ENCODE results near the gene SLC35A3. TPM values are rescaled to one million over a fixed set of nuclear protein-coding genes. Genes with fewer than 3 reads are reported as not detected.
A peak's percentile ranks its signal among the peaks of the same experiment; 100 is the strongest.

Gene SLC35A3
- total RNA-seq, 1 donor from 2014 or later = 25.3 TPM

DNA sequence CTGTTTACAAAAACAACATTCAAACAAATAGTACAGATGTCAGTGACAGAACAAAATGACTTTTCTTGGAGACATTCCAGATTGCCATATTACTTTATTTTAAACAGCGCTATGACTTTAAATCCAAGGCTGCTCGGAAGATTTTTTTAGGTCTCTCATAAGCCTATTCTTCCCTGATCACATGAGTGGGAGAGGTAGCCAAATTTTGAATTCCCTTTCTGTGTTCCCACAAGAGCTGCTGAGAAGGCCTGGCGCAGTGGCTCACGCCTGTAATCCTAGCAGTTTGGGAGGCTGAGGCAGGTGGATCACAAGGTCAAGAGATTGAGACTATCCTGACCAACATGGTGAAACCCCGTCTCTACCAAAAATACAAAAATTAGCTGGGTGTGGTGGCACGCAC, 53.7 kb downstream of the SLC35A3 start:
- TF ChIP-seq, protein P1, sequence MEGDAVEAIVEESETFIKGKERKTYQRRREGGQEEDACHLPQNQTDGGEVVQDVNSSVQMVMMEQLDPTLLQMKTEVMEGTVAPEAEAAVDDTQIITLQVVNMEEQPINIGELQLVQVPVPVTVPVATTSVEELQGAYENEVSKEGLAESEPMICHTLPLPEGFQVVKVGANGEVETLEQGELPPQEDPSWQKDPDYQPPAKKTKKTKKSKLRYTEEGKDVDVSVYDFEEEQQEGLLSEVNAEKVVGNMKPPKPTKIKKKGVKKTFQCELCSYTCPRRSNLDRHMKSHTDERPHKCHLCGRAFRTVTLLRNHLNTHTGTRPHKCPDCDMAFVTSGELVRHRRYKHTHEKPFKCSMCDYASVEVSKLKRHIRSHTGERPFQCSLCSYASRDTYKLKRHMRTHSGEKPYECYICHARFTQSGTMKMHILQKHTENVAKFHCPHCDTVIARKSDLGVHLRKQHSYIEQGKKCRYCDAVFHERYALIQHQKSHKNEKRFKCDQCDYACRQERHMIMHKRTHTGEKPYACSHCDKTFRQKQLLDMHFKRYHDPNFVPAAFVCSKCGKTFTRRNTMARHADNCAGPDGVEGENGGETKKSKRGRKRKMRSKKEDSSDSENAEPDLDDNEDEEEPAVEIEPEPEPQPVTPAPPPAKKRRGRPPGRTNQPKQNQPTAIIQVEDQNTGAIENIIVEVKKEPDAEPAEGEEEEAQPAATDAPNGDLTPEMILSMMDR (IDR thresholded peaks at IDR 0.05; ENCODE audit: insufficient read depth, low read length, severe bottlenecking) = no peak
- no peak for FAIRE-seq
- no peak for DNase-seq (ENCODE audit: low read depth)
- Histone ChIP-seq H3K4me3 (ENCODE audit: low read depth, low read length) (no peak overlapping the region), H3K27me3 (ENCODE audit: control insufficient read depth, insufficient read depth, low read length) (no peaks in the 10 kb centered on the region), H3K36me3 (ENCODE audit: control insufficient read depth, insufficient read depth, low read length) (no peaks in the 10 kb centered on the region)

DNA sequence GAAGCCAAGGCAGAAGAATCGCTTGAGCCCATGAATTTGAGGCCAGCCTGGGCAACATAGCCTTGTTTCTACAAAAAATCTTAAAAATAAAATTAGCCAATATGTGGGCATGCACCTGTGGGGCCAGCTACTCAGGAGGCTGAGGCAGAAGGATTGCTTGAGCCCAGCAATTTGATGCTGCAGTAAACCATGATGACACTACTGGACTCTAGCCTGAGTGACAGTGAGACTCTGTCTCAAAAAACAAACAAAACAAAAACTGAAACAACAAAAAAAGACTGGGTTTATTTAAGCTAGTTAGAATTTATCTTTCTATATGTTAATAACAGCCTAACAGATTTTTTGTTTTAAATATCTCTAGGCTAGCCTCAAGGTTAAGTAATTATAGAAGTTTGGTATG, 57.4 kb downstream of the SLC35A3 start:
- DNase-seq (ENCODE audit: low read depth) (no peak), FAIRE-seq (no peak)
- H3K27me3 ChIP-seq (ENCODE audit: control insufficient read depth, insufficient read depth, low read length) = no peaks in the 10 kb centered on the region
- H3K36me3 ChIP-seq (ENCODE audit: control insufficient read depth, insufficient read depth, low read length) = no peaks in the 10 kb centered on the region
- TF ChIP-seq, protein P1 (IDR thresholded peaks at IDR 0.05; ENCODE audit: insufficient read depth, low read length, severe bottlenecking) = no peak
- H3K4me3 ChIP-seq (ENCODE audit: low read depth, low read length) = no peak overlapping the region

DNA sequence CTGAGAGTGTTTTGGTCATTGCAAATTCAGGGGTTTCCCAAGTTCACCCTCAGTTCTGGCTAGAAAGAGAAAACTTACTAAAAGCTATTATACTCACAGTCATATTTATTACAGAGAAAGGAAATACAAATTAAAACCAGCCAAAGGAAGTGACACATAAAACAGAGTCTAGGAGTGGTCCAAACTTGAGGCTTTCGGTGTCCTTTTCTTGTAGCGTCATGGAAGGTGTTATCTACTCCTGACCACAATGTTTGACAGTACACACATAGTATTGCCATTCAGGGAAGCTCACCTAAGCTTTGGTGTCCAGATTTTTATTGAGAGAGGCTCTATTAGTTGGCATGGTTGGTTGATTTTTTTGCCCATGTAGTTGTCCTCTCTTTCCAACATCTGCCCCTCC, 59.0 kb downstream of the SLC35A3 start:
- H3K27me3 ChIP-seq (ENCODE audit: control insufficient read depth, insufficient read depth, low read length) = no peaks in the 10 kb centered on the region
- DNase-seq (ENCODE audit: low read depth) (no peak), FAIRE-seq (no peak)
- H3K36me3 ChIP-seq (ENCODE audit: control insufficient read depth, insufficient read depth, low read length) = no peaks in the 10 kb centered on the region
- H3K4me3 ChIP-seq (ENCODE audit: low read depth, low read length) = no peak overlapping the region
- TF ChIP-seq, protein P1 (IDR thresholded peaks at IDR 0.05; ENCODE audit: insufficient read depth, low read length, severe bottlenecking) = no peak

DNA sequence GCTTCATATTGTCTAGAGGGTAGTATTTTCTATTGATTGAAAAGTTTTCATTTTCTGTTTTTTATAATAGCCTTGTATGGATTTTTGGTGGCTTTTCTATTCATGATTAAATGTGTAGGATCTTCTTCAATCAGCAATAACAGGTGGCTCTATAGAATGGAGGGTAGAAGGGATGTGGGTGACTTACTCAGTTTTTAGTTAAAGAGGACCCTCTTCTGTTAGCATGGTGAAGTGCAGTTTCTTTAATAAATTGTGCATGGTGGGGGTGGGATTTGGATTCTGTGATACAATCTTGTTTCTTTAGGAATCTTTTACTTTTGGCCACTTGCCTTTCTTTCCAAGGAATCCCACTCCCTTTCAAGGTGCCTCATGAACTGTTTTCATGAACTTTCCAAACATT, 64.7 kb downstream of the SLC35A3 start:
- no peak for FAIRE-seq
- peak; percentile 18 for DNase-seq (ENCODE audit: low read depth)
- Histone ChIP-seq H3K36me3 (ENCODE audit: control insufficient read depth, insufficient read depth, low read length) (no peaks in the 10 kb centered on the region), H3K4me3 (ENCODE audit: low read depth, low read length) (no peak overlapping the region), H3K27me3 (ENCODE audit: control insufficient read depth, insufficient read depth, low read length) (no peaks in the 10 kb centered on the region)
- TF ChIP-seq, protein P1 (IDR thresholded peaks at IDR 0.05; ENCODE audit: insufficient read depth, low read length, severe bottlenecking) = peak; percentile 17

DNA sequence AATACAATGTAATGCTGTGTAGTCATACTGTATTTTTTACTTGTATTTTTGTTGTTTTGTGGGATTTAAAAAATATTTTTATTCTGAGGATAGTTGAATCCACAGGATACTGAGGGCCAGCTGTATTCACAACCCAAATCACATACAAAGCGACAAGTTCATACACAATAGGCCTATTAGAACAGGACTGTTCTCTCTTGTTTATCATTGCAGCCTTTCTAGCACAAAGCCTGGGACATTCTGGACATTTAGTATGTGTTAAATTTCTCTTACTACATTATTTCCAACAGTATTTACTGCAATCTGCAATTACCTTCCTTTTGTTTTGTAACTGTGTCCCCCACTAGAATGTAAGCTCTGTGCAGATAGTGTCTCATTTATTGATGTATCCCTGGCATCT, 65.4 kb downstream of the SLC35A3 start:
- TF ChIP-seq, protein P1 (IDR thresholded peaks at IDR 0.05; ENCODE audit: insufficient read depth, low read length, severe bottlenecking) = no peak
- no peaks in the 10 kb centered on the region for H3K36me3 ChIP-seq (ENCODE audit: control insufficient read depth, insufficient read depth, low read length)
- DNase-seq (ENCODE audit: low read depth) (no peak), FAIRE-seq (no peak)
- no peaks in the 10 kb centered on the region for H3K27me3 ChIP-seq (ENCODE audit: control insufficient read depth, insufficient read depth, low read length)
- no peak overlapping the region for H3K4me3 ChIP-seq (ENCODE audit: low read depth, low read length)

All from bronchial epithelial cell (primary cell).